ENCODE data around the gene LRRFIP1. TPM values are rescaled to one million over a fixed set of nuclear protein-coding genes. Genes with fewer than 3 reads are reported as not detected.
A peak's percentile ranks its signal among the peaks of the same experiment; 100 is the strongest.

LRRFIP1 gene
- total and polyA plus RNA-seq, 2 of the 13 experiments (the other 11 are each of a cell fraction or from before 2014, with no cell fraction given) = 15.9 to 40.5 TPM

DNA sequence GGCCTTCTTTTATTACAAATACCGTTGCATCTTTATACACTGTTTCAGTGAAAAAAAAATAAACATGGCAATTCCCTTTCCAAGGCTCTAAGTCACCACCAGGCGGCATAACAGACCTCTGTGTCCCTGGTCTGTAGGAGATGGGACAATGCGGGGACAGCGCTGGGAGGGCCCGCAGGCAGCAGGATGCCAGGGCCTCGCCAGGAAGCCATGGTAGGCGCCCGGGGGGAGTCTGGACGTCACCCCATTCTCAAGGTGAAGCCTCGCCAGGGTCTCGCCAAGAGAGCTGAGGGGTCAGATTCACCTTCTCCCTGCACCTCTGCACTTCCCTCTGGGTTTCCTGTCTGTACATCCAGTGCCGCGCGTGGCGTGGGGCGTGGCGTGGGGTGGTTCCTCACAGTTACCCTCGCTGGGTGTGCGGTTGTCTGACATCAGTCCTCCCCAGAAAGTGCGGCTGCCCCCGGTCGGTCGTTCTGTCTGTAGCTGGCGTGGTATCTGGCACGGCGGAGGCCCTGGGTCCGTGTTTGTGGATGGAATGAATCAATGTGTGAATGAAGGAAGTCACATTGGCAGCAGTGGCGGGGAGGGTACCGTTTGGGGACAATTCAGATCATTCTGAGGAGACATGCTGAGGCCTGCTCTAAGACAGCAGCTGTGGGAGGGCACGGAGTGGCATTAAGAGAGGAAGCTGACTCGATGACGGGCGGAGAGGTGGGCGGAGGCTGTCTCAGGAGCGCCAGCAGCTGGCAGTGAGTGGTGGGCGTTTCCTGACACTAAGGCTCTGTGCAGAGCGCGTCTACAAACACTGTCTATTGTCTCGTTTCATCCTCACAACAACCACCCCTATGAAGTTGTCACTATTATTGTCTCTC lies 46.0 kb downstream of the LRRFIP1 start (continued):
- TF ChIP-seq, protein P1, sequence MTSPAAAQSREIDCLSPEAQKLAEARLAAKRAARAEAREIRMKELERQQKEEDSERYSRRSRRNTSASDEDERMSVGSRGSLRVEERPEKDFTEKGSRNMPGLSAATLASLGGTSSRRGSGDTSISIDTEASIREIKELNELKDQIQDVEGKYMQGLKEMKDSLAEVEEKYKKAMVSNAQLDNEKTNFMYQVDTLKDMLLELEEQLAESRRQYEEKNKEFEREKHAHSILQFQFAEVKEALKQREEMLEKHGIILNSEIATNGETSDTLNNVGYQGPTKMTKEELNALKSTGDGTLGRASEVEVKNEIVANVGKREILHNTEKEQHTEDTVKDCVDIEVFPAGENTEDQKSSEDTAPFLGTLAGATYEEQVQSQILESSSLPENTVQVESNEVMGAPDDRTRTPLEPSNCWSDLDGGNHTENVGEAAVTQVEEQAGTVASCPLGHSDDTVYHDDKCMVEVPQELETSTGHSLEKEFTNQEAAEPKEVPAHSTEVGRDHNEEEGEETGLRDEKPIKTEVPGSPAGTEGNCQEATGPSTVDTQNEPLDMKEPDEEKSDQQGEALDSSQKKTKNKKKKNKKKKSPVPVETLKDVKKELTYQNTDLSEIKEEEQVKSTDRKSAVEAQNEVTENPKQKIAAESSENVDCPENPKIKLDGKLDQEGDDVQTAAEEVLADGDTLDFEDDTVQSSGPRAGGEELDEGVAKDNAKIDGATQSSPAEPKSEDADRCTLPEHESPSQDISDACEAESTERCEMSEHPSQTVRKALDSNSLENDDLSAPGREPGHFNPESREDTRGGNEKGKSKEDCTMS (CRISPR knock-in tag; conservative IDR thresholded peaks at IDR 0.05) = no peak
- no peak for TF ChIP-seq STAT5B (CRISPR knock-in tag; IDR thresholded peaks at IDR 0.05)
- TF ChIP-seq, protein P2, sequence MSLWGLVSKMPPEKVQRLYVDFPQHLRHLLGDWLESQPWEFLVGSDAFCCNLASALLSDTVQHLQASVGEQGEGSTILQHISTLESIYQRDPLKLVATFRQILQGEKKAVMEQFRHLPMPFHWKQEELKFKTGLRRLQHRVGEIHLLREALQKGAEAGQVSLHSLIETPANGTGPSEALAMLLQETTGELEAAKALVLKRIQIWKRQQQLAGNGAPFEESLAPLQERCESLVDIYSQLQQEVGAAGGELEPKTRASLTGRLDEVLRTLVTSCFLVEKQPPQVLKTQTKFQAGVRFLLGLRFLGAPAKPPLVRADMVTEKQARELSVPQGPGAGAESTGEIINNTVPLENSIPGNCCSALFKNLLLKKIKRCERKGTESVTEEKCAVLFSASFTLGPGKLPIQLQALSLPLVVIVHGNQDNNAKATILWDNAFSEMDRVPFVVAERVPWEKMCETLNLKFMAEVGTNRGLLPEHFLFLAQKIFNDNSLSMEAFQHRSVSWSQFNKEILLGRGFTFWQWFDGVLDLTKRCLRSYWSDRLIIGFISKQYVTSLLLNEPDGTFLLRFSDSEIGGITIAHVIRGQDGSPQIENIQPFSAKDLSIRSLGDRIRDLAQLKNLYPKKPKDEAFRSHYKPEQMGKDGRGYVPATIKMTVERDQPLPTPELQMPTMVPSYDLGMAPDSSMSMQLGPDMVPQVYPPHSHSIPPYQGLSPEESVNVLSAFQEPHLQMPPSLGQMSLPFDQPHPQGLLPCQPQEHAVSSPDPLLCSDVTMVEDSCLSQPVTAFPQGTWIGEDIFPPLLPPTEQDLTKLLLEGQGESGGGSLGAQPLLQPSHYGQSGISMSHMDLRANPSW (CRISPR knock-in tag; IDR thresholded peaks at IDR 0.05; ENCODE audit: borderline replicate concordance) = no peak
- TF ChIP-seq, protein P3, sequence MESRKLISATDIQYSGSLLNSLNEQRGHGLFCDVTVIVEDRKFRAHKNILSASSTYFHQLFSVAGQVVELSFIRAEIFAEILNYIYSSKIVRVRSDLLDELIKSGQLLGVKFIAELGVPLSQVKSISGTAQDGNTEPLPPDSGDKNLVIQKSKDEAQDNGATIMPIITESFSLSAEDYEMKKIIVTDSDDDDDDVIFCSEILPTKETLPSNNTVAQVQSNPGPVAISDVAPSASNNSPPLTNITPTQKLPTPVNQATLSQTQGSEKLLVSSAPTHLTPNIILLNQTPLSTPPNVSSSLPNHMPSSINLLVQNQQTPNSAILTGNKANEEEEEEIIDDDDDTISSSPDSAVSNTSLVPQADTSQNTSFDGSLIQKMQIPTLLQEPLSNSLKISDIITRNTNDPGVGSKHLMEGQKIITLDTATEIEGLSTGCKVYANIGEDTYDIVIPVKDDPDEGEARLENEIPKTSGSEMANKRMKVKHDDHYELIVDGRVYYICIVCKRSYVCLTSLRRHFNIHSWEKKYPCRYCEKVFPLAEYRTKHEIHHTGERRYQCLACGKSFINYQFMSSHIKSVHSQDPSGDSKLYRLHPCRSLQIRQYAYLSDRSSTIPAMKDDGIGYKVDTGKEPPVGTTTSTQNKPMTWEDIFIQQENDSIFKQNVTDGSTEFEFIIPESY (CRISPR knock-in tag; IDR thresholded peaks at IDR 0.05) = 0 out of 2 replicates have a peak, but pooled peaks have one; percentile 48
- peak; percentile 41; the same call in 1 of the 2 replicates for TF ChIP-seq ZNF263 (CRISPR knock-in tag; IDR thresholded peaks at IDR 0.05)
- peak; percentile 98 for TF ChIP-seq SMC3 (IDR thresholded peaks at IDR 0.05; ENCODE audit: low read length)
- no peak for TF ChIP-seq KLF6 (CRISPR knock-in tag; IDR thresholded peaks at IDR 0.05)
- TF ChIP-seq, protein P4, sequence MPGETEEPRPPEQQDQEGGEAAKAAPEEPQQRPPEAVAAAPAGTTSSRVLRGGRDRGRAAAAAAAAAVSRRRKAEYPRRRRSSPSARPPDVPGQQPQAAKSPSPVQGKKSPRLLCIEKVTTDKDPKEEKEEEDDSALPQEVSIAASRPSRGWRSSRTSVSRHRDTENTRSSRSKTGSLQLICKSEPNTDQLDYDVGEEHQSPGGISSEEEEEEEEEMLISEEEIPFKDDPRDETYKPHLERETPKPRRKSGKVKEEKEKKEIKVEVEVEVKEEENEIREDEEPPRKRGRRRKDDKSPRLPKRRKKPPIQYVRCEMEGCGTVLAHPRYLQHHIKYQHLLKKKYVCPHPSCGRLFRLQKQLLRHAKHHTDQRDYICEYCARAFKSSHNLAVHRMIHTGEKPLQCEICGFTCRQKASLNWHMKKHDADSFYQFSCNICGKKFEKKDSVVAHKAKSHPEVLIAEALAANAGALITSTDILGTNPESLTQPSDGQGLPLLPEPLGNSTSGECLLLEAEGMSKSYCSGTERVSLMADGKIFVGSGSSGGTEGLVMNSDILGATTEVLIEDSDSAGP (CRISPR knock-in tag; IDR thresholded peaks at IDR 0.05; ENCODE audit: borderline replicate concordance) = peak; percentile 59; the same call in 1 of the 2 replicates
- TF ChIP-seq ZNF329 (CRISPR knock-in tag; IDR thresholded peaks at IDR 0.05; ENCODE audit: low read depth) = no peak
- TF ChIP-seq SIX1 (CRISPR knock-in tag; IDR thresholded peaks at IDR 0.05; ENCODE audit: borderline replicate concordance) = no peak
- TF ChIP-seq, protein P5, sequence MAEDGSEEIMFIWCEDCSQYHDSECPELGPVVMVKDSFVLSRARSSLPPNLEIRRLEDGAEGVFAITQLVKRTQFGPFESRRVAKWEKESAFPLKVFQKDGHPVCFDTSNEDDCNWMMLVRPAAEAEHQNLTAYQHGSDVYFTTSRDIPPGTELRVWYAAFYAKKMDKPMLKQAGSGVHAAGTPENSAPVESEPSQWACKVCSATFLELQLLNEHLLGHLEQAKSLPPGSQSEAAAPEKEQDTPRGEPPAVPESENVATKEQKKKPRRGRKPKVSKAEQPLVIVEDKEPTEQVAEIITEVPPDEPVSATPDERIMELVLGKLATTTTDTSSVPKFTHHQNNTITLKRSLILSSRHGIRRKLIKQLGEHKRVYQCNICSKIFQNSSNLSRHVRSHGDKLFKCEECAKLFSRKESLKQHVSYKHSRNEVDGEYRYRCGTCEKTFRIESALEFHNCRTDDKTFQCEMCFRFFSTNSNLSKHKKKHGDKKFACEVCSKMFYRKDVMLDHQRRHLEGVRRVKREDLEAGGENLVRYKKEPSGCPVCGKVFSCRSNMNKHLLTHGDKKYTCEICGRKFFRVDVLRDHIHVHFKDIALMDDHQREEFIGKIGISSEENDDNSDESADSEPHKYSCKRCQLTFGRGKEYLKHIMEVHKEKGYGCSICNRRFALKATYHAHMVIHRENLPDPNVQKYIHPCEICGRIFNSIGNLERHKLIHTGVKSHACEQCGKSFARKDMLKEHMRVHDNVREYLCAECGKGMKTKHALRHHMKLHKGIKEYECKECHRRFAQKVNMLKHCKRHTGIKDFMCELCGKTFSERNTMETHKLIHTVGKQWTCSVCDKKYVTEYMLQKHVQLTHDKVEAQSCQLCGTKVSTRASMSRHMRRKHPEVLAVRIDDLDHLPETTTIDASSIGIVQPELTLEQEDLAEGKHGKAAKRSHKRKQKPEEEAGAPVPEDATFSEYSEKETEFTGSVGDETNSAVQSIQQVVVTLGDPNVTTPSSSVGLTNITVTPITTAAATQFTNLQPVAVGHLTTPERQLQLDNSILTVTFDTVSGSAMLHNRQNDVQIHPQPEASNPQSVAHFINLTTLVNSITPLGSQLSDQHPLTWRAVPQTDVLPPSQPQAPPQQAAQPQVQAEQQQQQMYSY (CRISPR knock-in tag; IDR thresholded peaks at IDR 0.05) = no peak
- no peak for TF ChIP-seq TBX3 (IDR thresholded peaks at IDR 0.05; ENCODE audit: borderline replicate concordance)
- no peak for TF ChIP-seq JARID2 (CRISPR knock-in tag; IDR thresholded peaks at IDR 0.05; ENCODE audit: insufficient replicate concordance)
- TF ChIP-seq ZNF30 (CRISPR knock-in tag; IDR thresholded peaks at IDR 0.05) = no peak
- TF ChIP-seq ZNF552 (CRISPR knock-in tag; IDR thresholded peaks at IDR 0.05; ENCODE audit: borderline replicate concordance) = no peak

Measured in HepG2 (cell line).